Ecto neural progenitor cell (in vitro differentiated cells): ENCODE data around the gene NANOS3.
A peak's percentile ranks its signal among the peaks of the same experiment; 100 is the strongest.

Experiments used
- DNase-seq: peaks from one replicate; pipeline ENCODE4 v3.0.0-alpha.2; 2018; ENCODE audit warnings: low spot score

NANOS3 gene

GRCh38 chr19:13864667-13865570, 12.0 kb upstream of the NANOS3 start:
- DNase-seq: no peak

GRCh38 chr19:13865571-13866462, 11.1 kb upstream of the NANOS3 start:
- DNase-seq: no peak

DNA sequence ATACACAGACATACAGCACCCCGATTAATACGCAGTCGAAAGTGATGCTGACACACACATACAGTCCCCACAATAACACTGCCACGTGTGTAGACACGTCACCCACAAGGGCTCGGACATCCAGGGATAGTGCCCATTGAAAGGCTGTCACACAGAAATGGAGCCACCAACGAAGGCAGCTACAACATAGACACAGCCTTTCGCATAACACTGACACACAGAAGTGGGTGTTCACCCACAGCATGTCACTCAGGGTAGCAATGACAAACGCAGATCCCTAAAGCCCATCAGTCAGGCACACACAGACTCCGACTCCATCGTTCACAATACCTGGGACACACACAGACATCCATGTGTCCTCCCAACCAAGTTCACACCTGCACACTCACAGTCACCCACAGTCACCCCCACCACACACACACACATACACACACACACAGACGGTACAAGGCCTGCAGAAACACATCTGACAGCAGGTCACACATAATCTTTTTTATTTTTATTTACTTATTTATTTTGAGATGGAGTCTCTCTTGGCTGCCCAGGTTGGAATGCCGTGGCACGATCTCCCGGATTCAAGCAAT, 10.4 kb upstream of the NANOS3 start:
- DNase-seq: no peak

- DNase-seq: no peak
These were observed 8.3 kb upstream of the NANOS3 start for GRCh38 chr19:13868663-13869062.

DNA sequence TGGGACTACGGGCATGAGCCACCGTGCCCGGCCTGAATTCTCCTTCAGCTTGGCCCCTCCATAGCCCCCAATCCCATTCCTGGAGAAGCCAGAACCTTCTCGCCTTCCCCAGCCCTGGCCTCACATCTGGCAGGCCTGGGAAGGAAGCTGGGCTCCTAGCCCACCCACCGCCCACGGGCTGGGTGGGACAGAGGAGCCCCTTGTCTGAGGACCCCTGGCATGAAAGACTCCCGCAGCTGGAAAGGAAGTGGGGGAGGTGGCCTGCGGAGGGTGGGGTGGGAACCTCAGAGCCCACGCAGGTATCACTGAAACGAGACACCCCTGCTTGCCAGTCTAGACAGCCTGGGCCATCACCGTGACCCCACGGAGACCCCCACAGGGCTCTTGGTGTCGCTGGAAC, 7.7 kb upstream of the NANOS3 start:
- no peak for DNase-seq

DNA sequence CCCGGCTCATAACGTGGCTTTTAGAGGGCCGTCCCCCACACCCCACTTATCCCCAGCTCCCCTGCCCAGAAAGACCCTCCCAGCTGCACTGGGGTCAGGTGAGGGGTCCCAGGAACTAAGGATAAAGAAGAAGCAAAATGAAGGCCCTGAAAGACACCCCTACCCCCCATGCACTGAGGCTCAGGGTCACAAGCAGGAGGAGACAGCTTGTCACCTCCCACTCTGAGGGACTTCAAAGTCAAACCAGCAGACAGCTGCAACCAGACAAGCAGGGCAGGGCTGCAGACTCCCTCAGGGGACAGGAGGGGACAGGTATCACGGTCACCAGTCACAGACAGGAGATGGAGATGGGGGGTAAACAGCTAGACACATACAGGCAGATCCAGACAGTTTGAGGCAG, 6.1 kb upstream of the NANOS3 start:
- no peak for DNase-seq

DNA sequence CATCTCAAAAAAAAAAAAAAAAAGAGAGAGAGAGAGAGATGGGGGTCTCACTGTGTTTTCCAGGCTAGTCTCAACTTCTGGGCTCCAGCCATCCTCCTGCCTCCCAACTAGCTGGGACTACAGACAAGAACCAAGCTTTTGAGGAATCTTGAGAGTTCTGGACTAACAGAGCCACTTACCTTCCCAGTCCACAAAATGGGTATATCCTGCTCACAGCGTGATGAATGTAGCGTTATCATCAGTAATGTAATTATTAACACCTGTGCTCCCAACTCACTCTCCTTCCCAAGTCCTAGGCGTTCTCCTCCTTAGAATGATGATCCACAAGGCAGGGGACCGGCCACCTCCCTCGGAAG, 4.6 kb upstream of the NANOS3 start:
- no peak for DNase-seq

- peak; percentile 89 for DNase-seq
These were observed 4.1 kb upstream of the NANOS3 start for GRCh38 chr19:13872695-13873389.

- no peak for DNase-seq
These were observed 3.0 kb upstream of the NANOS3 start for GRCh38 chr19:13873834-13874515.

DNA sequence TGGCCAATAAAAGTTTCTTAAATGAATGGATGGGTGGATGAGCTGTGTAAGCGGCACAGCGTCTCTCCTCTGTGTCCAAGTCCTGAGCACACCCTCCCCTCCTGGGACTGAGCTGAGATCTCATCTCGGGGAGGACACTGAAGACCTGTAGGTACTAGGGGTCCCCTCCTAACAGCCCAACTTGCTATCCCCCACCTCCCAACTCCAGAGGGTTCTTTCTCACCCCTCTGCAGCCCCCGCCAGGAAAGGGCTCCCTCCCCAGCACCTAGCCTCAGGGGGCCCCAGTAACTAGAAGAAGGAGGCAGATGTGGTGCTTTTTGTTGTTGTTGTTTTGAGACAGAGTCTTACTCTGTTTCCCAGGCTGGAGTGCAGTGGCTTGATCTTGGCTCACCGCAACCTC, 1.1 kb upstream of the NANOS3 start:
- no peak for DNase-seq

DNA sequence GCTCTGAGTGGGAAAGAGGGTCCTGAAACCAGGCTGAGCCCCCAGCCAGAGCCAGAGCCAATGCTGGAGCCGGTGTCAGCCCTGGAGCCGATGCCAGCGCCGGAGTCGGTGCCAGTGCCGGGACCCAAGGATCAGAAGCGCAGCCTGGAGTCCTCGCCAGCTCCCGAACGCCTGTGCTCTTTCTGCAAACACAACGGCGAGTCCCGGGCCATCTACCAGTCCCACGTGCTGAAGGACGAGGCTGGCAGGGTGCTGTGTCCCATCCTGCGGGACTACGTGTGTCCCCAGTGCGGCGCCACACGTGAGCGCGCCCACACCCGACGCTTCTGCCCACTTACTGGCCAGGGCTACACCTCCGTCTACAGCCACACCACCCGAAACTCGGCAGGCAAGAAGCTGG, 369 bp downstream of the NANOS3 start:
- DNase-seq: no peak

- DNase-seq: peak; percentile 98
These were observed 3.4 kb downstream of the NANOS3 start for GRCh38 chr19:13880059-13881043.

GRCh38 chr19:13881251-13881691, 4.3 kb downstream of the NANOS3 start:
- DNase-seq: peak; percentile 80

DNA sequence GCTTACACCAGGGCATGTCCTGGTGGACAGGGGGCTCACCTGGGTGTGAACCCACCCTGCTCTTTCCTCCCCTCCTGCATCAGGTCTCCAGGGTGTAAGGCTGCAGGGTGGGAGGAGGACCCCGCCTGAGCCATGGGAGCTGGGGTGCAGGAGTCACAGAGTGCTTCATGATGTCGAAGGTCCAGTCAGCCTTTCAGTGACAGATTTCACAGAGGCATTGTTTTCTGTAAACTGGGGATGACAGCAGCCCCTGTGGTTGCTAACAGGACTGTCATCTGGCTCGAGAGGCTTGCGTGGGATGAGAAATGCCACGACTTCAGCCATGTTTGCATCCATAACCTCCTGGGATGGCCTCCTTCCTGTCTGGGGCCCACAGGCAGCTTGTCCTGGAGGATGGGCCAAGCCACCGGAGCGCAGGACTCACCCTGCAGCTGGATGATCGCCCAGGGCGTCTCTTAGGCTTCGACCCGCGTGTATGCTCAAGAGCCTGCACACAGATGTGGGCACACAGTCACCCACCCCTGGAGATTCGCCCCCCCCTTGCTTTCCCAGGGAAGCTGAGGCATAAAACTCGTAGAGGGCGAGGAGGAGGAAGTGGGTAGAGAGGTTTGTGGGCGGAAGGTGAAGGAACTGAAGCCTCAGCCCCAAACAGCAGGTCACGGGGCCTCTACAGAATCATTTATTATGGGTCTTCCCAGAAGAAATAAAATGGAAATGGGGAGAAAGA, 4.9 kb downstream of the NANOS3 start:
- no peak for DNase-seq

GRCh38 chr19:13882419-13882795, 5.5 kb downstream of the NANOS3 start:
- no peak for DNase-seq

DNA sequence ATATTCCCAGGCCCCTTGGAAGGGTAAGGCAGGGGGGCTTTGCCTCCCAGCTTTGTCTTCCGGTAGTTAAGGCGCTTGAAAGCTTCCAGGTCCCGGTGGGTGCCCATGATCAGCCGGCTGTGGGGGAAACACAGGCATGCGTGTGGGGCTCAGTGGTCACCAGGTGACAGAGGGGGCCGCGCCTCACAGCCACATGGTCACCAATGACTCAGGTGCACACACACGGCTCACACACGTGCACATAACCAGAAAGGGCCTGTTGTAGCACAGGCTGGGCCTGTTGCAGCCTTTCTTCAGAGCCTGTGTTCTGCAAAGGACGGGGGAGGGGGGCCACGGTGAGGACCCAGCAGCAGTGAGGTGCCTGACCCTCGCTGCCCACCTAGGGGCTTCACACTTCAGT, 5.9 kb downstream of the NANOS3 start:
- DNase-seq: no peak

DNA sequence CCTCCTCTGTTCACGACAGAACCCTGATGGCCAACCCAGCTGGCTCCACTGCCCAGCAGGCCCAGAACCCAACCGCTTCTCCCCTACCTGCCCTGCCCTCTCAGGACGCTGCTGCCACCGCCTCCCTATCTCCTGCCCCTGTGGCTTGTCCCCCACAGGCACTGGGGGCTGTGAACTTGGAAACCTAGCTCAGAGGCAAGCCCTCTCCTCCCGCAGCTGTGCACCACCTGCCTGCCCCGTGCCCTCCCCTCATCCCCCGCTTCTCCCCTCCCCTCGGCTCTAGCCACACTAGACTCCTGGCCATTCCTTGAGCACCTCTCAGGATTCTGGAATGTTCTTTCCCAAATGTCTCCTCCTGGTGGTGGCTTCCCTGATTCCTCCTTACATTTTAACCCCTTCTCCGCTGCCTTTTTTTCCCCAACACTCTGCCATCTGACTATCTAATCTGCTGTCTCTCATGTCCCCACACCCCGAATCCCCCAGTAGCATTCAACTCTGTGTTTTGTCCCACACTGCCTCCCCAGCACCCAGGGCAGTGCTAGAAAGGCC, 6.7 kb downstream of the NANOS3 start:
- DNase-seq: no peak

DNA sequence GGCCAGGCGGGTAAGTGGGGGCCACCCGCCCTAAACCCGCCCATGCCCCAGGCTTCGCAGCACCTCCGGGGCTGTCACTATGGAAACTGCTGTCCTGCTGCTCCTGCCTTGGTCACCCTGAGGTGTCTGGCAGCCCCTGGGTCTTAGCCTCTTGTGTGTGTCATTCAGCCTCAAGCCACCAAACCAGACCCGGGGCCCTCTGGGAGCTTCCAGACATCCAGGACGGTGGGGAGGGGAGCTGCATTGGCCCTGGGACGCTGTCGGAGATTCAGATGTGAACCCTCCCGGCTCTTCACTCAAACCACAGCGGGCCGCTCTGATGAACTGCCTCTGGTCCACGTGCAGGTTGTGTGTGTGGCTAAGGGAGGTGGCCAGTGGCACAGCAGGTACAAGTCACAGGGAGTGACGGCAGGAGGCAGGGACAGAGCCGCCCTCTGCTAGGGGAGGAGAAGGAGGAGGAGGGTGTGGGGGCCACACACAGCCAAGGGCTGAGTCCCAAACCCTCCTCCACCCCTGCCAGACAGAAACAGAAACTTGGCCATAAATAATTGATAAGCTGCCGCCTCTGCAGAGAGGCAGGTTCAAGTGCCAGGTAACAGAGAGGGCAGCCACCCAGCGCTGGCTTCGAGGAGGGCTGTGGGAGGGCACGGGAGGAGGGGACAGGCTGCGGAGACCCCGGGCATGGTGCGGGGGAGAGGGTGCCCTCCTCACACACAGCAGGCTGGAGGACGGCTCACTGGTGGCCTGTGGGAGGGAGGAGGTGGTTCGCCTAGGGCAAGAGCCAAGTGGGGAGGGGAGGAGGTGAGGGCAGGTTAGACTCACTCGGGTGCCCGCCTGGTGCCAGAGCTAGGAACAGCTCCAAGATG, 8.0 kb downstream of the NANOS3 start:
- DNase-seq: no peak
